Stimulated activated CD8-positive, alpha-beta memory T cell treated with anti-CD3 and anti-CD28 coated beads, Interleukin-7, amount 100 ng/mL, for 24 hours (primary cell): Measurements from ENCODE around the gene EXOC3L4.

Experiments
- DNase-seq: peaks from one replicate; pipeline ENCODE4 v3.0.0-alpha.2; 2020; ENCODE audit warnings: low read depth

The EXOC3L4 gene

GRCh38 chr14:103121846-103122584 is 27.5 kb downstream of the EXOC3L4 start:
- no peak for DNase-seq

- no peak for DNase-seq
Measured at GRCh38 chr14:103122585-103122946, 28.0 kb downstream of the EXOC3L4 start.

- DNase-seq = no peak
Measured at GRCh38 chr14:103122947-103123633, 28.6 kb downstream of the EXOC3L4 start, which contains the start of gene TNFAIP2. Gene TNFAIP2, plus strand, starts transcription at chr14:103123461. Its CDS starts 2,997 bp downstream, at chr14:103126458.

- DNase-seq = no peak
Measured at GRCh38 chr14:103123634-103124500, 29.3 kb downstream of the EXOC3L4 start.

- no peak for DNase-seq
Measured at GRCh38 chr14:103124501-103125001, 30.0 kb downstream of the EXOC3L4 start.

DNA sequence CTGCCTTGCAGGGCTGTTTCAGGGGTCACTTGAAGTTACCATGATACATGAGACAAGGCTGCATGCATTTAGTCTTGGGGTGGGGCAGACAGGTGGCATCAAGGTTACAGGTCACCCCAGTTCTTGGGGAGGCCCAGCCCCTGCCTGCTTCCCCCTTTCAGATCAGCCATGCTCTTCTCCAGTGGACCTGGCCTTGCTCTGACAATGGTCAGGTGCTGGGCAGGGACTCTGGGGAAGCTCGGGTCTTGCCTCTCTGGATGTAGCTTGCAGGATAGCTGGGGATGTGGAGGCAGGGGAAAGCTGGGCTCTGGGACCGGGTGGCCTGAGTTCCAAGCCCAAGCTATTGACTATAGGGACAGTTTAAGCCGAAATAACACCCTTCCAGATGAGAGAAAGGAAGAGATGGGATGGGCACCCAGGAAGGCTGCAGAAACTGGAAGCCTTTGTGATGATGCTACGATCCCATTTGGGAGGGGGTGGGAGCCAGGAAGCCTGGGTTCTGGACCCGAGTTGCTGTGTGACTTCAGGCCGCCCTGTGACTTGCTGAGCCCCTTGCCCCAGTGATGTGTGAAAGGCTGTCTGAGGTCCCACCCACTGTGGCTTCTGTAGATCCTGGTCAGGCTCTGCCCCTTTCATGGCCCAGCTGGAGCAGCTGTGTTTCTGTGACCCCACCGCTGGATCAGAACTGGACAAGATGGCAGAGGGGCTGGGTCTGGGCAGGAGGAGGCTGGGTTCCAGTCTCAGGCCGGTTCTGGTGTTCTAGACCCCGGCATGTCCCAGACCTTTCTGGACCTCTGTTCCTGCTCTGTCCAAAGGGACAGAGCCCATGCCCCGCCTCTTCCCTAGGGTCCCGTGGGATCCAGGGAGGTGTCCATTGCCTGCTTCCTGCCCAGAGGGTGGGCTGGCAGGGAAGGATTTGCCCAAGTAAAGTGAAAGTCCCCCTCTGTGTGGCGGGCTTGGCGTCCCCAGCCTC is 30.9 kb downstream of the EXOC3L4 start:
- no peak for DNase-seq

DNA sequence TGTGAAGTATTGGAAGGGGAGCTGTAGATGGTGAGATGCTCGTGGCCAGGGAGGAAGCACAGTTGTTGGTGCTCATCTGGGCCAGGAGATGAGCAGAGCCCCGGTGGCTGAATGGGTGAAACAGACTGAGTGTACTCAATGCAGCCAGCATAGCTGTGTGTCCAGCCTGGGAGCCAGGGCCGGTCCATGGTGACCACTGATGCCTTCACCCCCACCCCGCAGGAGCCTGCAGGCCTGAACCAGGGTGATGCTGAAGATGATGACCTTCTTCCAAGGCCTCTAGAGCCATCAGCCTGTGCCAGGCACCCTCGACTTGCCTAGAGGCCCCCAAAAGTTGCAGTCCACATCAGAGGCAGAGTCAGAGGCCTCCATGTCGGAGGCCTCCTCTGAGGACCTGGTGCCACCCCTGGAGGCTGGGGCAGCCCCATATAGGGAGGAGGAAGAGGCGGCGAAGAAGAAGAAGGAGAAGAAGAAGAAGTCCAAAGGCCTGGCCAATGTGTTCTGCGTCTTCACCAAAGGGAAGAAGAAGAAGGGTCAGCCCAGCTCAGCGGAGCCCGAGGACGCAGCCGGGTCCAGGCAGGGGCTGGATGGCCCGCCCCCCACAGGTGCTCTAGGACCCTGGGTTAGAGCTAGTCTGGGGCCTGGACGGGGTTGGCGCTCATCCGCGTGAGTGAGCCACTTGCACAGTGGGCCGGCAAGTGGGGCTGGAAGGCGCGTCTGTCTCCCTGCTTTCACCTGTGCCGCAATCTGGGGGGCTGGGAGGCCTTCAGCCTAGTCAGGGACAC is 31.8 kb downstream of the EXOC3L4 start:
- no peak for DNase-seq

DNA sequence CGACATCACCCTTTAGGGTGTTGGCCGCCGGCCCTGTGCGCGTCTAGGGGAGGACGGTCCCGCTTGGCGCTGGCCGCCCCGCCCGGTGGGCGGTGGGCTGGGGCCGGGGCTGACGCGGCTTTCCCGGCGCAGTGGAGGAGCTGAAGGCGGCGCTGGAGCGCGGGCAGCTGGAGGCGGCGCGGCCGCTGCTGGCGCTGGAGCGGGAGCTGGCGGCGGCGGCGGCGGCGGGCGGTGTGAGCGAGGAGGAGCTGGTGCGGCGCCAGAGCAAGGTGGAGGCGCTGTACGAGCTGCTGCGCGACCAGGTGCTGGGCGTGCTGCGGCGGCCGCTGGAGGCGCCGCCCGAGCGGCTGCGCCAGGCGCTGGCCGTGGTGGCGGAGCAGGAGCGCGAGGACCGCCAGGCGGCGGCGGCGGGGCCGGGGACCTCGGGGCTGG is 32.4 kb downstream of the EXOC3L4 start:
- no peak for DNase-seq

- DNase-seq = no peak
Measured at GRCh38 chr14:103127356-103127755, 32.8 kb downstream of the EXOC3L4 start.

- no peak for DNase-seq
Measured at GRCh38 chr14:103127861-103128598, 33.5 kb downstream of the EXOC3L4 start.

DNA sequence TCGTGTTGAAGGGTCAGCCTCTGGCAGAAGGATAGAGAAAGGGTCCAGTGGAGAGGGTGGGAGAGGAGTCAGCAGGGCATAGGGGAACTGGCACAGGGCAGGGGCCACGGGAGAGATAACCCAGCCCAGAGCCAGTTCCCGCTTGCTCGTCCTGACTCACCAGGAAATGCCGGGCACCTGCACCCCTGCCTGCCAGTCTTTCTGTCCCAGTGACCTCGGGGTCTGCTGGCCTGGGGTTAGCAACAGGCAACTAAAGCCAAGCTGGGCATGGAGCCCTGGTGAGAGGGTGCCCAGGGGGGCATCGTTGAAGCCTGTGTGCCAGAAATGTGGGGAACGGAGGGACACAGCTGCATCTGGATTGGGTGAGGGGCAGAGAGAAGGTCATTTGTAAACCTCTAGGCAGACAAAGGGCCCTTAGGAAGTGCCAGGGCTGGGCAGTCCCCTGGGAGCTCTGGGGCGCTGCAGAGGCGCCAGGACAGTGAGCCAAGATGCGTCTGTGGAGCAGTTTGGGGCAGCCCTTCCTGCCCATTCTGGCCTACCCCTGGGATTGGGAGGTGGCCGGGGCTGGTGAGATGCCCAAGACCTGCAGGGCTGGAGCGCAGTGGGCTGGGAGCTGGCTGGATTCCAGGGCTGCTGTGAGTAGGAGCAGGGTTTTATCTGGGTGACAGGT is 34.2 kb downstream of the EXOC3L4 start:
- no peak for DNase-seq

- DNase-seq = no peak
Measured at GRCh38 chr14:103129301-103130016, 34.9 kb downstream of the EXOC3L4 start.

DNA sequence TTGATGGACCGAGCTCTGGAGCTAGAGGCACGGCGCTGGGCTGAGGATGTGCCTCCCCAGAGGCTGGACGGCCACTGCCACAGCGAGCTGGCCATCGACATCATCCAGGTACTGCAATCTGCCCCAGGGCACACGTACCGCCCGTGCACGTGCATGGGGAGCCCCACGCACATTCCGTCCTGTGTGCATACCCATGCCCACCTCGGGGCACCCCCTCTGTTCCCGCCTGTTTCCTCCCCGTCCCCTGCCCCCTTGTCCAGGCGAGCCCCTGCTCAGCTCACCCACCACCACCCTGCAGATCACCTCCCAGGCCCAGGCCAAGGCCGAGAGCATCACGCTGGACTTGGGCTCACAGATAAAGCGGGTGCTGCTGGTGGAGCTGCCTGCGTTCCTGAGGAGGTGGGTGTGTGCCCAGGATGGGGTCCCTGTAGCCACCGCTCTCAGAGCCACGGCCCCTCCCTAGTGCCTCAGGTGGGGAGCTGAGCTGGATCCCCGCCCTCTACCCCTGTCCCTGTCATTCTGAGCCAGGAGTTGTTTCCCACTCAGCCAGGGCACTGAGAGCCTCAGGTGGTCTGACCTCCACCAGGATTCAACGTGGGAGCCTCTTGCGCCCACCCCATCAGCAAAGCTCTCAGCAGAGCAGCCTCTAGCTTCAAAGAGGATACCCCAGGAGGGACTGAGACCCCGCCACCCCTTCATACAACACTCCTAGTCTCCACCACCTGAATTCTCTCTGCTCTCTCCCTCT is 35.7 kb downstream of the EXOC3L4 start:
- DNase-seq = no peak

DNA sequence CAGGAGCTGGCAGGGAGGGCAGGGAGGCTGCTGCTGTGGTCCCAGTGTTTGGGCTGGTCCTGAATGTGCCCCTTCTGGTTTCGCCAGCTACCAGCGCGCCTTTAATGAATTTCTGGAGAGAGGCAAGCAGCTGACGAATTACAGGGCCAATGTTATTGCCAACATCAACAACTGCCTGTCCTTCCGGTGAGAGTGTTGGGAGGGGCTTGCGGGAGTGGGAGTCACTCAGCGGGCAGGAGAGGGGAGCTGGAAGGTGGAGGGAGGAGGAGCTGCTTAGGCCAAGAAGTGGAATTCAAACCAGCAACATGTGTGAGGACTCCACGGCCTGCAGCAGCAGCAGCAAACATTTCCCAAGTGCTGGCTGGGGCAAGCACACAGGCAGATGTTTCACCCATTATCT is 36.4 kb downstream of the EXOC3L4 start:
- DNase-seq = no peak

DNA sequence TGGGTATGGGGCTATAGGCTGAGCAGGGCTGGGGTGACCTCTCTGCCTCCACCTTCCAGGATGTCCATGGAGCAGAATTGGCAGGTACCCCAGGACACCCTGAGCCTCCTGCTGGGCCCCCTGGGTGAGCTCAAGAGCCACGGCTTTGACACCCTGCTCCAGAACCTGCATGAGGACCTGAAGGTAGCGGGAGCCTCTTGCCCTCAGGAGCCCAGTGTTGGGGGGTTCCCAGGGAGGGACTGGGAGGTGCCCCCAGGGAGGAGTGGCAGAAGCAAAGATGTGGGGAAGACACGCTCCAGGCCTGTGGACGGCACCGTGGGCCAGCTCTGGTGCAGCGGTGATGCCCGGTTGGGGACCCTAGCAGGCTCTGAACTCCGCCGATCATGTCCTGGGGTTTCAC is 37.1 kb downstream of the EXOC3L4 start:
- no peak for DNase-seq

DNA sequence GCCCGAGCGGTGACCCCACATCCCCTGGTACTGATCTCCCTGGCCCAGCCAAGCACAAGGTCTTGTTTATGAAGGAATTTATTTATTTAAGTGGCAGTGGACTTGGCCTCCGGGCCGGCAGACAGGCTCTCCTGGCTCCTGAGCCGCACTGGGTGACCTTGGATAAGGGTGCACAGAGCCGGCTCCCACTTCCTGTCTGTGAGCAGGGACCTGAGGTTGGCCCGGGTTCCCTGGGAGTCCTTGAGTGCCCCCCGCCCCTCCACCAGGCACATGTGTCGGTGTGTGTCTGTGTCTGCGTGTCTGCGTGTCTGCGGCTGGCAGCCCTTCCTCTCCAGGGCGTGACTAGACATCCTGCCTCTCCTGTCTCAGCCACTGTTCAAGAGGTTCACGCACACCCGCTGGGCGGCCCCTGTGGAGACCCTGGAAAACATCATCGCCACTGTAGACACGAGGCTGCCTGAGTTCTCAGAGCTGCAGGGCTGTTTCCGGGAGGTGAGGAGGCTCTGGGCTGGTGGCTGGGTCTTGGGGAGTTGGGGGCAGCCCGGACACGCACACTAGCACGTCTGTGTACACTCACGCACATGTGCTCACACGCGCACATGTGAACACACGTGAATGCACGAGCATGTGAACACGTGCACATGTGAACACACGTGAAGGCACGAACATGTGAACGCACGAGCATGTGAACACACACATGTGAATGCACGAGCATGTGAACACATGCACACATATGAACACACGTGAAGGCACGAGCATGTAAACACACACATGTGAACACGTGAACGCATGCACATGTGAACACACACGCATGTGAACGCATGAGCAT is 38.1 kb downstream of the EXOC3L4 start:
- no peak for DNase-seq
